Measurements from ENCODE around the gene RAX2.

- TF ChIP-seq, protein P1, sequence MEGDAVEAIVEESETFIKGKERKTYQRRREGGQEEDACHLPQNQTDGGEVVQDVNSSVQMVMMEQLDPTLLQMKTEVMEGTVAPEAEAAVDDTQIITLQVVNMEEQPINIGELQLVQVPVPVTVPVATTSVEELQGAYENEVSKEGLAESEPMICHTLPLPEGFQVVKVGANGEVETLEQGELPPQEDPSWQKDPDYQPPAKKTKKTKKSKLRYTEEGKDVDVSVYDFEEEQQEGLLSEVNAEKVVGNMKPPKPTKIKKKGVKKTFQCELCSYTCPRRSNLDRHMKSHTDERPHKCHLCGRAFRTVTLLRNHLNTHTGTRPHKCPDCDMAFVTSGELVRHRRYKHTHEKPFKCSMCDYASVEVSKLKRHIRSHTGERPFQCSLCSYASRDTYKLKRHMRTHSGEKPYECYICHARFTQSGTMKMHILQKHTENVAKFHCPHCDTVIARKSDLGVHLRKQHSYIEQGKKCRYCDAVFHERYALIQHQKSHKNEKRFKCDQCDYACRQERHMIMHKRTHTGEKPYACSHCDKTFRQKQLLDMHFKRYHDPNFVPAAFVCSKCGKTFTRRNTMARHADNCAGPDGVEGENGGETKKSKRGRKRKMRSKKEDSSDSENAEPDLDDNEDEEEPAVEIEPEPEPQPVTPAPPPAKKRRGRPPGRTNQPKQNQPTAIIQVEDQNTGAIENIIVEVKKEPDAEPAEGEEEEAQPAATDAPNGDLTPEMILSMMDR (conservative IDR thresholded peaks at IDR 0.05) = no peak
- TF ChIP-seq ZFX (IDR thresholded peaks at IDR 0.05) = no peak
Observed at GRCh38 chr19:3769494-3769893, 2.5 kb downstream of the RAX2 start.
